Measurements from ENCODE around the gene PMS2.
A peak's percentile ranks its signal among the peaks of the same experiment; 100 is the strongest.

PMS2 gene

DNA sequence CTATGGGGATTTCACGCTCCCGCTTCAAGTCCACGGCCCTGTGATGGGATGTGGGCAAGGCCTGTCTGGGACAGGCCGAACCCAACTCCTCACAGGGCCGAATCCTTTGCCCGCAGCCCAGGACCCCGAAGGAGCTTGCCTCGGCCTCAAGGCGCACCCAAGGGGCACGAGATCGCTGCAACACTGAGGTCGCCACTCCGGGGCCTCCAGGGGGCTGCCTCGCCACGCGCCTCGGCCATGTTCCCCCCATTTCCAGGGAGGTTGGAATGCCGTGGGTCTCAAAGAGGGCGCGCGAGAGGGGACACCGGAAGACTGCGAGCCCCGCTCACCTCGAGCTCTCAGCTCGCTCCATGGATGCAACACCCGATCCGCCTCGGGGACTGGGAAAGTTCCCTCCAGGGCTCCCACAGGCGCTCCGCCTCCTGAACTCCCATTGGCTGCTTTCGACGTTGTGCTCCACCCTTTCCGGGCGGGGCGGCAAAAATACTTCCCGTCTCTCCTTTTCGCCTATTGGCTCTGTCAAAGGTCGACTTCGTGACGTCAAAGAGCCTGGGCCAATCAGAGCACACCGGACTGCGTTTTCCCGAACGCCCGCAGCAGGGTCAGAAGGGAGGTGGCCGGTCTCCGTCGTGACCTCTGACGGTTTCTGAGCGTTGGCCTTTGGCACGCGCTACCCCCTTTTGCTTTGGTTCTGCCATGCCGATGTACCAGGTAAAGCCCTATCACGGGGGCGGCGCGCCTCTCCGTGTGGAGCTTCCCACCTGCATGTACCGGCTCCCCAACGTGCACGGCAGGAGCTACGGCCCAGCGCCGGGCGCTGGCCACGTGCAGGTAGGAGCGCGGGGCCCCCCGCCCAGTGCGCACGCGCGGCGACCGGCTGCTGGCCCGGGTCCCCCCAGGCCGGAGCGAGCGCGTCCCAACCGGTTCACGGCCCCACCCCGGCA, at the start of gene PMS2, which contains the start of gene AIMP2 (continued):
- TF ChIP-seq YY1 (tag by site-specific recombination; IDR thresholded peaks at IDR 0.05) = peak; percentile 53; the same call in 1 of the 2 replicates
- TF ChIP-seq, protein P1, sequence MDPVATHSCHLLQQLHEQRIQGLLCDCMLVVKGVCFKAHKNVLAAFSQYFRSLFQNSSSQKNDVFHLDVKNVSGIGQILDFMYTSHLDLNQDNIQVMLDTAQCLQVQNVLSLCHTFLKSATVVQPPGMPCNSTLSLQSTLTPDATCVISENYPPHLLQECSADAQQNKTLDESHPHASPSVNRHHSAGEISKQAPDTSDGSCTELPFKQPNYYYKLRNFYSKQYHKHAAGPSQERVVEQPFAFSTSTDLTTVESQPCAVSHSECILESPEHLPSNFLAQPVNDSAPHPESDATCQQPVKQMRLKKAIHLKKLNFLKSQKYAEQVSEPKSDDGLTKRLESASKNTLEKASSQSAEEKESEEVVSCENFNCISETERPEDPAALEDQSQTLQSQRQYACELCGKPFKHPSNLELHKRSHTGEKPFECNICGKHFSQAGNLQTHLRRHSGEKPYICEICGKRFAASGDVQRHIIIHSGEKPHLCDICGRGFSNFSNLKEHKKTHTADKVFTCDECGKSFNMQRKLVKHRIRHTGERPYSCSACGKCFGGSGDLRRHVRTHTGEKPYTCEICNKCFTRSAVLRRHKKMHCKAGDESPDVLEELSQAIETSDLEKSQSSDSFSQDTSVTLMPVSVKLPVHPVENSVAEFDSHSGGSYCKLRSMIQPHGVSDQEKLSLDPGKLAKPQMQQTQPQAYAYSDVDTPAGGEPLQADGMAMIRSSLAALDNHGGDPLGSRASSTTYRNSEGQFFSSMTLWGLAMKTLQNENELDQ (tag by site-specific recombination; IDR thresholded peaks at IDR 0.05; ENCODE audit: low read depth) = no peak
- TF ChIP-seq, protein P2, sequence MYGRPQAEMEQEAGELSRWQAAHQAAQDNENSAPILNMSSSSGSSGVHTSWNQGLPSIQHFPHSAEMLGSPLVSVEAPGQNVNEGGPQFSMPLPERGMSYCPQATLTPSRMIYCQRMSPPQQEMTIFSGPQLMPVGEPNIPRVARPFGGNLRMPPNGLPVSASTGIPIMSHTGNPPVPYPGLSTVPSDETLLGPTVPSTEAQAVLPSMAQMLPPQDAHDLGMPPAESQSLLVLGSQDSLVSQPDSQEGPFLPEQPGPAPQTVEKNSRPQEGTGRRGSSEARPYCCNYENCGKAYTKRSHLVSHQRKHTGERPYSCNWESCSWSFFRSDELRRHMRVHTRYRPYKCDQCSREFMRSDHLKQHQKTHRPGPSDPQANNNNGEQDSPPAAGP (tag by site-specific recombination; IDR thresholded peaks at IDR 0.05) = peak; percentile 51; the same call in 1 of the 2 replicates
- no peak for TF ChIP-seq ZNF777 (tag by site-specific recombination; IDR thresholded peaks at IDR 0.05; ENCODE audit: borderline replicate concordance)
- TF ChIP-seq ZBTB6 (tag by site-specific recombination; IDR thresholded peaks at IDR 0.05) = no peak
- TF ChIP-seq ZNF558 (tag by site-specific recombination; IDR thresholded peaks at IDR 0.05) = no peak
- peak; percentile 88 for TF ChIP-seq ZBTB17 (tag by site-specific recombination; IDR thresholded peaks at IDR 0.05)
- no peak for TF ChIP-seq PRDM2 (tag by site-specific recombination; IDR thresholded peaks at IDR 0.05; ENCODE audit: borderline replicate concordance)
- TF ChIP-seq TRIM28 (IDR thresholded peaks at IDR 0.05; ENCODE audit: borderline replicate concordance, low read length) = no peak
- no peak for TF ChIP-seq PRDM6 (tag by site-specific recombination; IDR thresholded peaks at IDR 0.05)
- 0 out of 2 replicates have a peak, but pooled peaks have one; percentile 65 for TF ChIP-seq ZNF704 (tag by site-specific recombination; IDR thresholded peaks at IDR 0.05)
- TF ChIP-seq GLI4 (tag by site-specific recombination; IDR thresholded peaks at IDR 0.05) = no peak
- TF ChIP-seq ZNF146 (tag by site-specific recombination; IDR thresholded peaks at IDR 0.05) = no peak
- TF ChIP-seq, protein P3, sequence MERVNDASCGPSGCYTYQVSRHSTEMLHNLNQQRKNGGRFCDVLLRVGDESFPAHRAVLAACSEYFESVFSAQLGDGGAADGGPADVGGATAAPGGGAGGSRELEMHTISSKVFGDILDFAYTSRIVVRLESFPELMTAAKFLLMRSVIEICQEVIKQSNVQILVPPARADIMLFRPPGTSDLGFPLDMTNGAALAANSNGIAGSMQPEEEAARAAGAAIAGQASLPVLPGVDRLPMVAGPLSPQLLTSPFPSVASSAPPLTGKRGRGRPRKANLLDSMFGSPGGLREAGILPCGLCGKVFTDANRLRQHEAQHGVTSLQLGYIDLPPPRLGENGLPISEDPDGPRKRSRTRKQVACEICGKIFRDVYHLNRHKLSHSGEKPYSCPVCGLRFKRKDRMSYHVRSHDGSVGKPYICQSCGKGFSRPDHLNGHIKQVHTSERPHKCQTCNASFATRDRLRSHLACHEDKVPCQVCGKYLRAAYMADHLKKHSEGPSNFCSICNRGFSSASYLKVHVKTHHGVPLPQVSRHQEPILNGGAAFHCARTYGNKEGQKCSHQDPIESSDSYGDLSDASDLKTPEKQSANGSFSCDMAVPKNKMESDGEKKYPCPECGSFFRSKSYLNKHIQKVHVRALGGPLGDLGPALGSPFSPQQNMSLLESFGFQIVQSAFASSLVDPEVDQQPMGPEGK (tag by site-specific recombination; IDR thresholded peaks at IDR 0.05) = peak; percentile 75
- peak; percentile 93 for TF ChIP-seq SP2 (tag by site-specific recombination; IDR thresholded peaks at IDR 0.05)
- TF ChIP-seq ZNF214 (tag by site-specific recombination; IDR thresholded peaks at IDR 0.05; ENCODE audit: borderline replicate concordance) = no peak
- TF ChIP-seq, protein P4, sequence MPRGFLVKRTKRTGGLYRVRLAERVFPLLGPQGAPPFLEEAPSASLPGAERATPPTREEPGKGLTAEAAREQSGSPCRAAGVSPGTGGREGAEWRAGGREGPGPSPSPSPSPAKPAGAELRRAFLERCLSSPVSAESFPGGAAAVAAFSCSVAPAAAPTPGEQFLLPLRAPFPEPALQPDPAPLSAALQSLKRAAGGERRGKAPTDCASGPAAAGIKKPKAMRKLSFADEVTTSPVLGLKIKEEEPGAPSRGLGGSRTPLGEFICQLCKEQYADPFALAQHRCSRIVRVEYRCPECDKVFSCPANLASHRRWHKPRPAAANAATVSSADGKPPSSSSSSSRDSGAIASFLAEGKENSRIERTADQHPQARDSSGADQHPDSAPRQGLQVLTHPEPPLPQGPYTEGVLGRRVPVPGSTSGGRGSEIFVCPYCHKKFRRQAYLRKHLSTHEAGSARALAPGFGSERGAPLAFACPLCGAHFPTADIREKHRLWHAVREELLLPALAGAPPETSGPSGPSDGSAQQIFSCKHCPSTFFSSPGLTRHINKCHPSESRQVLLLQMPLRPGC (tag by site-specific recombination; IDR thresholded peaks at IDR 0.05) = no peak
- no peak for TF ChIP-seq MEIS1 (CRISPR knock-in tag; IDR thresholded peaks at IDR 0.05; ENCODE audit: borderline replicate concordance)
- no peak for TF ChIP-seq ZNF549 (tag by site-specific recombination; IDR thresholded peaks at IDR 0.05)
- peak; percentile 83 for TF ChIP-seq ZNF600 (tag by site-specific recombination; IDR thresholded peaks at IDR 0.05)
